Activated B cell treated with CpG ODN at 0.5 μM for 24 hours (primary cell): ENCODE data around the gene TLR2. TPM values are rescaled to one million over a fixed set of nuclear protein-coding genes. Genes with fewer than 3 reads are reported as not detected.
A peak's percentile ranks its signal among the peaks of the same experiment; 100 is the strongest.

Experiments used
- ATAC-seq: fragments of 200-7000 bp; cut with Tn5 transposase; one replicate; pipeline ENCODE4 v1.10.0; 2021; ENCODE audit warnings: low read depth, mild to moderate bottlenecking, moderate library complexity
- CTCF ChIA-PET: fragments of 350-600 bp; sonication (Branson Sonifier 250); formaldehyde crosslinking; loops from one replicate; lab custom pipeline; 2021; ENCODE audit warnings: antibody characterized with exemption; lab: Charles Lee
- POLR2A ChIA-PET: fragments of 350-600 bp; sonication (Branson Sonifier 250); formaldehyde crosslinking; loops from one replicate; lab custom pipeline; 2021; ENCODE audit warnings: antibody characterized with exemption; lab: Charles Lee
- DNase-seq: peaks from one replicate; pipeline ENCODE4 v3.0.0; 2022
- H3K27ac Mint-ChIP-seq: one replicate; pipeline ENCODE4 v1.8.0; 2020; ENCODE audit warnings: mixed read lengths
- H3K27me3 Mint-ChIP-seq: one replicate; pipeline ENCODE4 v1.8.0; 2021; ENCODE audit warnings: mixed read lengths
- H3K36me3 Mint-ChIP-seq: one replicate; pipeline ENCODE4 v1.8.0; 2021; ENCODE audit warnings: low read depth, mixed read lengths
- H3K4me1 Mint-ChIP-seq: one replicate; pipeline ENCODE4 v1.8.0; 2021; ENCODE audit warnings: mixed read lengths
- H3K4me3 Mint-ChIP-seq: one replicate; pipeline ENCODE4 v1.8.0; 2020; ENCODE audit warnings: mild to moderate bottlenecking, mixed read lengths
- H3K9me3 Mint-ChIP-seq: one replicate; pipeline ENCODE4 v1.8.0; 2020; ENCODE audit warnings: mixed read lengths
- intact Hi-C: fragments of 100-400 bp; cut with micrococcal nuclease; formaldehyde crosslinking; loops from one replicate; pipeline ENCODE4 v1.15.1; 2024
- total RNA-seq: library from RNA; stranded (reverse); gene quantifications from 2 replicates; pipeline ENCODE4 v1.2.3, GENCODE V29; 2022
- TF ChIP-seq, protein P1 (sequence below): fragments of 200-600 bp; IDR thresholded peaks from one replicate; pipeline ENCODE4 v1.8.0; 2022; ENCODE audit warnings: antibody characterized with exemption, mild to moderate bottlenecking

TLR2 gene
- total RNA-seq, 1 donor from 2014 or later: 4.3 TPM

DNA sequence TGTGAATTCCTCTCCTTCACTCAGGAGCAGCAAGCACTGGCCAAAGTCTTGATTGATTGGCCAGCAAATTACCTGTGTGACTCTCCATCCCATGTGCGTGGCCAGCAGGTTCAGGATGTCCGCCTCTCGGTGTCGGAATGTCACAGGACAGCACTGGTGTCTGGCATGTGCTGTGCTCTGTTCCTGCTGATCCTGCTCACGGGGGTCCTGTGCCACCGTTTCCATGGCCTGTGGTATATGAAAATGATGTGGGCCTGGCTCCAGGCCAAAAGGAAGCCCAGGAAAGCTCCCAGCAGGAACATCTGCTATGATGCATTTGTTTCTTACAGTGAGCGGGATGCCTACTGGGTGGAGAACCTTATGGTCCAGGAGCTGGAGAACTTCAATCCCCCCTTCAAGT, 20.4 kb downstream of the TLR2 start:
- TF ChIP-seq, protein P1, sequence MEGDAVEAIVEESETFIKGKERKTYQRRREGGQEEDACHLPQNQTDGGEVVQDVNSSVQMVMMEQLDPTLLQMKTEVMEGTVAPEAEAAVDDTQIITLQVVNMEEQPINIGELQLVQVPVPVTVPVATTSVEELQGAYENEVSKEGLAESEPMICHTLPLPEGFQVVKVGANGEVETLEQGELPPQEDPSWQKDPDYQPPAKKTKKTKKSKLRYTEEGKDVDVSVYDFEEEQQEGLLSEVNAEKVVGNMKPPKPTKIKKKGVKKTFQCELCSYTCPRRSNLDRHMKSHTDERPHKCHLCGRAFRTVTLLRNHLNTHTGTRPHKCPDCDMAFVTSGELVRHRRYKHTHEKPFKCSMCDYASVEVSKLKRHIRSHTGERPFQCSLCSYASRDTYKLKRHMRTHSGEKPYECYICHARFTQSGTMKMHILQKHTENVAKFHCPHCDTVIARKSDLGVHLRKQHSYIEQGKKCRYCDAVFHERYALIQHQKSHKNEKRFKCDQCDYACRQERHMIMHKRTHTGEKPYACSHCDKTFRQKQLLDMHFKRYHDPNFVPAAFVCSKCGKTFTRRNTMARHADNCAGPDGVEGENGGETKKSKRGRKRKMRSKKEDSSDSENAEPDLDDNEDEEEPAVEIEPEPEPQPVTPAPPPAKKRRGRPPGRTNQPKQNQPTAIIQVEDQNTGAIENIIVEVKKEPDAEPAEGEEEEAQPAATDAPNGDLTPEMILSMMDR: no peak
- Mint-ChIP-seq H3K27ac (no peak overlapping the region), H3K4me3 (no peak overlapping the region), H3K4me1 (peaks cover 11% of the 10 kb centered on the region), H3K9me3 (no peaks in the 10 kb centered on the region), H3K27me3 (no peaks in the 10 kb centered on the region), H3K36me3 (peaks cover 5% of the 10 kb centered on the region)
- ATAC-seq (no peak), DNase-seq (no peak)
- ChIA-PET CTCF (no interaction called here), POLR2A (no interaction called here)
- intact Hi-C loops: no loop called here

DNA sequence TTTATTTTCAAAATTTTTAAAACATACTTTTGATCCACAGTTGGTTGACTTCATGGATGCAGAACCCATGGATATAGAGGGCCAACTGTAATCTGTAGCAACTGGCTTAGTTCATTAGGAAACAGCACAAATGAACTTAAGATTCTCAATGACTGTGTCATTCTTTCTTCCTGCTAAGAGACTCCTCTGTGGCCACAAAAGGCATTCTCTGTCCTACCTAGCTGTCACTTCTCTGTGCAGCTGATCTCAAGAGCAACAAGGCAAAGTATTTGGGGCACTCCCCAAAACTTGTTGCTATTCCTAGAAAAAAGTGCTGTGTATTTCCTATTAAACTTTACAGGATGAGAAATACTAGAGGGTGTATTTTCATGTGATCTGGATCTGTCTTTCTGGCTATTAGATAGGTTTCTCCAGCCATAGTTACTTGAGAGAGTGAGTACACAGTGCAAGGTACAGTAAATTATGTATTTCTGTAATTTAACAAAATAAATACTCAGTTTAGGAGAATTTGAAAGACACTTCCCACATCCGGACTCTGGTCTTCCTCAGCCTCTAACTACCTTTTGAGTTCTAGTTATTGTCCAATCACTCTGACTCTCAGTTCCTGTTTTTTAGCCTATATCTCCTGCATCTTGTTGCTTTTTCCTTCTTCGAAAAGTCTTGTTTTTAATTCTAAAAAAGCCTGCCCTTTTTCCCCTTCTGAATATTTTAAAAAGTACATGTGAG, 21.8 kb downstream of the TLR2 start:
- Mint-ChIP-seq H3K9me3 (no peaks in the 10 kb centered on the region), H3K27me3 (no peaks in the 10 kb centered on the region), H3K4me1 (peaks cover 11% of the 10 kb centered on the region), H3K27ac (no peak overlapping the region), H3K36me3 (peaks cover 5% of the 10 kb centered on the region), H3K4me3 (peak overlapping the region; percentile 35)
- ATAC-seq: no peak
- no peak for DNase-seq
- TF ChIP-seq, protein P1: no peak
- CTCF ChIA-PET: interaction anchor here (0.7 kb wide), 1 partner anchor 44 kb away, joined by 3 read pairs; no protein-coding TSS in a partner anchor
- POLR2A ChIA-PET: interaction anchor here (0.6 kb wide), 1 partner anchor 1174 kb away, joined by 3 read pairs; no protein-coding TSS in a partner anchor
- intact Hi-C loops: no loop called here

DNA sequence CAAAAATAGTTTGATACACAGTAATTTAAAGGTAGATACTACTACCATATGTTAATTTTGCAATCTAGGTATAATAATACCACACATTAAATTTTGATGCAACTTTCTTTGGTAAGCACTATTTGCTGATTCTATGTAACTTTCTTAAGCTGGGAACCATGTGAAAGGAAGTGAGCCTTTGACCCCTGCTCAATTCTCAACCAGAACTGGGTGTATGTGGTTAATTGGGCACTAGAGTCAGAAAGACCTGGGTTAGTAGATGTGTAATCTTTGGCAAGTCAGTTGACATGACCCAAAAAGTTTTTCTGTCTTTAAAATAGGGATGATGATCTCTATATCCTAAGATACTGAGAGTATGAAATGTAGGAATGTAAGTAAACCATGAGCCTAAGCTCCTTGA, 22.4 kb downstream of the TLR2 start:
- H3K27ac Mint-ChIP-seq: no peak overlapping the region
- no peak overlapping the region for H3K4me3 Mint-ChIP-seq
- POLR2A ChIA-PET: interaction anchor here (0.6 kb wide), 1 partner anchor 1175 kb away, joined by 3 read pairs; no protein-coding TSS in a partner anchor
- ATAC-seq (no peak), DNase-seq (no peak)
- peaks cover 2% of the 10 kb centered on the region for H3K27me3 Mint-ChIP-seq
- intact Hi-C loops: no loop called here
- H3K9me3 Mint-ChIP-seq: no peaks in the 10 kb centered on the region
- TF ChIP-seq, protein P1: no peak
- CTCF ChIA-PET: interaction anchor here (0.7 kb wide), 1 partner anchor 44 kb away, joined by 3 read pairs; no protein-coding TSS in a partner anchor
- H3K36me3 Mint-ChIP-seq: peaks cover 5% of the 10 kb centered on the region
- peaks cover 11% of the 10 kb centered on the region for H3K4me1 Mint-ChIP-seq

DNA sequence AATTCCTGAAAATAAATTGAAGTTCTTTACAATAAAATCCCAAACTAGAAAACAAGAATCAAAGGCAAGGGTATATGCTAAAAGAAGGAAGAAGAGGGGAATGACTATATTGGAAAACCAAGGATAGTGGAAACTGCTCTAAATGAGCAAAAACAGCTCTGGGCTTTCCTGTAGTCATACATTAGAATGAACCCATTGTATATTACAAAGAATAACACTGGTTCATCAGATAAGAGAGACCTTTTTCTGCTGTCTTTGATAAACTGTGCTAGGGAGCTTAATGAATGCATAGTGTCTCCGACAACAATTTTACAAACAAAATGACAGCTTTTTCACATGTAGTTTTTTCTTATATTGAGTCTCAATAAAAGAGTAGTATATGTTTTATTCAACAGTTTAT, 26.6 kb downstream of the TLR2 start:
- DNase-seq: no peak
- Mint-ChIP-seq H3K27ac (no peak overlapping the region), H3K27me3 (peaks cover 7% of the 10 kb centered on the region), H3K9me3 (no peaks in the 10 kb centered on the region), H3K4me1 (peaks cover 11% of the 10 kb centered on the region), H3K36me3 (no peaks in the 10 kb centered on the region), H3K4me3 (no peak overlapping the region)
- intact Hi-C loops: no loop called here
- ChIA-PET CTCF (no interaction called here), POLR2A (no interaction called here)
- TF ChIP-seq, protein P1: no peak
- no peak for ATAC-seq

DNA sequence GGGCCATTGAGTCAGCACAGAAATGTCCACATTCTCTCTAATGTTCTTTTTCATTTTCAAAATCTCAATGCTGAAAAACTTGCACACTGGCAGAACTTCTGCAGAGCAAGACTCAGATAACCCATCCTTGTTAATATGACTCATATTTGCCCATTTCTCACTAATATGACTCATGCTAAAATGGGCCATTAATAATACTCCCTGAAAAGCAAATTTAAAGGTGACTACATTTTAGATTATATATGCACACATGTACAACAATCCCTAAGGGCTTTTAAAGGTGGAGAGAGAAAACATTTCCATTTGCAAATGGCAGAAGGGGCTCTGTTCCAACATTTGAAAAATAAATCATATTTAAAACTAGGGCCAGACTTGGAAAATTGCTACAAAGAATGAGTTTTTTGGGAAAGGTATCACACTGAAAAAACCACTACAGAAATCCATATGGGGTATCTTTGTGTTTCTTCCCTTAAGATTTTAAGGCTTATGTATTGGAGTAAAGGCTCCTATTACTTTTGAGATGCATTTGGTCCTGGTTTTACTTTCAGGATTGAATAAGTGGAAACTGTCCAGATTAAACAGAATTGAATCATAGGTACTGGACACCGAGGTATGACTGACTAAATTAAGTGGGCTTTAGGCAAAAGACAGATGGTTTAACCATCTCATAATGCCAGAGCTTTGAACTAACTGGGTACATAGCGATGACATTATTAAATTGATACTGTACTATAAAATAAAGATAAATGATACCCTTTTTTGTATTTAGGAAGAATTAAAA, 30.0 kb downstream of the TLR2 start:
- intact Hi-C loops: no loop called here

More for the DNA sequence above, 30.0 kb downstream of the TLR2 start:
- Mint-ChIP-seq H3K36me3 (no peaks in the 10 kb centered on the region), H3K27me3 (peaks cover 7% of the 10 kb centered on the region), H3K4me1 (no peaks in the 10 kb centered on the region), H3K27ac (no peak overlapping the region), H3K9me3 (no peaks in the 10 kb centered on the region), H3K4me3 (no peak overlapping the region)
- ChIA-PET POLR2A (no interaction called here), CTCF (no interaction called here)
- ATAC-seq: no peak
- TF ChIP-seq, protein P1: no peak
- no peak for DNase-seq
